ENCODE data around the gene AGFG2.

Gene AGFG2

DNA sequence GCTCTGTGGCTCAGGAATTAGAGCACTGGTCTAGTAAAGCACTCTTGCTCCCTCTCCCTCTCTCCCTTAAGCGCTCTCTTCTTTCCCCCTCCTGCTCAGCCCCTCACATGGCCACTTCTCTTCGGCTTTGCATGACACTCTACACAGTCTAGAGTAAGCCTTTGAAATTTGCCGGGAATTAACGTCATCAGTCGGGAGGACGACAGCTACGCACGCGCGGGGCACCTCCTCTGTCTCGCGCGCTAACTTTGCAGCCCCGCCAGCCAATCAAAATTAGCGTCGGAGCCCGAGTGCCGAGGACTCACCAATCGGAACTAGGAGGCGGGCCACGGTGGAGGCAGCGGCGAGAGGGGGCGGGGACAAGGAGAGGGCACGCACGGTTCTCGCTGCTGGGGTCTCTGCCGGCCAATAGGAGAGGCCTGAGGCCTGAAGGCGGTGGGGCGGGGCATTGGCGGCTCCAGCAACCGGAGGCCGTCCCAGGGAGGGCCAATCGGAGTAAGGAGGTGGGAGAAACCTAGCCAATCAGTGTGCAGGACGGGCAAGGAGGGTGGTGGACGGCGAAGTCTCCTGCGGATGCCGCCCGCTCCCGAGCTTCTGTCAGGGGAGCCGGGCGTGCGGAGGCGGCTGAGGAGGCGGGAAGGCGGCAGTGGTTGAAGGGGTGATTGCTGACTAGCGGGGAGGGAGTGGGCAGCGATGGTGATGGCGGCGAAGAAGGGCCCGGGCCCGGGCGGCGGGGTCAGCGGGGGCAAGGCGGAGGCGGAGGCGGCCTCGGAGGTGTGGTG is at the start of gene AGFG2:
Gene AGFG2 (plus strand): TSS at position 550 of the 782 bp plus-strand sequence. CDS start 144 bp downstream, at position 694.
- no peaks in the 10 kb centered on the region for H3K36me3 ChIP-seq (ENCODE audit: control insufficient read depth, low read length)
- peak within 1 kb of the TSS; percentile 28 for H3K27ac ChIP-seq (ENCODE audit: low read depth, low read length)
- no peaks in the 10 kb centered on the region for H3K9me2 ChIP-seq (replicated peaks; ENCODE audit: control insufficient read depth, low read length)
- H3K27me3 ChIP-seq (ENCODE audit: control insufficient read depth, low read length), result no peaks in the 10 kb centered on the region
- H3K4me1 ChIP-seq (ENCODE audit: control insufficient read depth, low read length), result peaks cover 30% of the 10 kb centered on the region
- no peaks in the 10 kb centered on the region for H3K9me3 ChIP-seq (ENCODE audit: control insufficient read depth, insufficient read depth, low read length)
- no peaks in the 10 kb centered on the region for H4K20me1 ChIP-seq (ENCODE audit: control insufficient read depth, insufficient read depth, low read depth, low read length)
- TF ChIP-seq CTCF (IDR thresholded peaks at IDR 0.05; ENCODE audit: low read depth, low read length, poor library complexity, severe bottlenecking), result no peak
- no peak for TF ChIP-seq EZH2phosphoT487 (IDR thresholded peaks at IDR 0.05; ENCODE audit: borderline replicate concordance, low read length)
- peak within 1 kb of the TSS; percentile 95 for H3K4me2 ChIP-seq (ENCODE audit: low read length)
- no peaks in the 10 kb centered on the region; the same call in 1 of the 2 replicates for H3F3A ChIP-seq (ENCODE audit: control insufficient read depth, insufficient read depth)
- H3K4me3 ChIP-seq (ENCODE audit: low read length), result peak within 1 kb of the TSS; percentile 88
- H3K79me2 ChIP-seq (ENCODE audit: control insufficient read depth, low read length), result peaks cover 35% of the 10 kb centered on the region

DNA sequence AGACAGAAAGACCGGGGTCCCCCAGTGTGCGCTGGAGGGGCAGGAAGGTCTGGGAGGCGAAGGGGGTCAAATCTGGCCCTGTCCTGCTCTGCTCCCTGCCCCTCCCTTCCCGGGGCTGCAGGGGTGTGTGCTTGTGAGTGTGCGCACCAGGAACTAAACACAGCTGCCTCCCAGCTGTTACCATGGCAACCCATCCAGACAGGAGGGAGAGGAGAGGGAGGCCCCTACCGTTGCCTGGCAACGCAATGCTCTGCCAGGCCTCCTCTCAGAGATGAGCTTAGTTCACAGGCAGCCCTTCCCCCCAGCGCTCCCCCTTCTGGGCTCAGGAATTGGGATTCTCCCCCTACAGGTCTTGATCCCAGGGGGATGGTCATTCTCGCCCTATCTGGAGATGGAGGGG is 49.2 kb upstream of the AGFG2 start:
- no peaks in the 10 kb centered on the region for H3K9me2 ChIP-seq (replicated peaks; ENCODE audit: control insufficient read depth, low read length)
- peaks cover 49% of the 10 kb centered on the region for H3K27me3 ChIP-seq (ENCODE audit: control insufficient read depth, low read length)
- no peak overlapping the region for H3K4me3 ChIP-seq (ENCODE audit: low read length)
- no peak for TF ChIP-seq CTCF (IDR thresholded peaks at IDR 0.05; ENCODE audit: low read depth, low read length, poor library complexity, severe bottlenecking)
- no peaks in the 10 kb centered on the region for H4K20me1 ChIP-seq (ENCODE audit: control insufficient read depth, insufficient read depth, low read depth, low read length)
- no peak overlapping the region for H3K27ac ChIP-seq (ENCODE audit: low read depth, low read length)
- H3F3A ChIP-seq (ENCODE audit: control insufficient read depth, insufficient read depth), result no peaks in the 10 kb centered on the region; the same call in 1 of the 2 replicates
- no peaks in the 10 kb centered on the region for H3K79me2 ChIP-seq (ENCODE audit: control insufficient read depth, low read length)
- no peaks in the 10 kb centered on the region for H3K9me3 ChIP-seq (ENCODE audit: control insufficient read depth, insufficient read depth, low read length)
- H3K4me2 ChIP-seq (ENCODE audit: low read length), result no peak overlapping the region
- H3K36me3 ChIP-seq (ENCODE audit: control insufficient read depth, low read length), result no peaks in the 10 kb centered on the region
- H3K4me1 ChIP-seq (ENCODE audit: control insufficient read depth, low read length), result peaks cover 33% of the 10 kb centered on the region

DNA sequence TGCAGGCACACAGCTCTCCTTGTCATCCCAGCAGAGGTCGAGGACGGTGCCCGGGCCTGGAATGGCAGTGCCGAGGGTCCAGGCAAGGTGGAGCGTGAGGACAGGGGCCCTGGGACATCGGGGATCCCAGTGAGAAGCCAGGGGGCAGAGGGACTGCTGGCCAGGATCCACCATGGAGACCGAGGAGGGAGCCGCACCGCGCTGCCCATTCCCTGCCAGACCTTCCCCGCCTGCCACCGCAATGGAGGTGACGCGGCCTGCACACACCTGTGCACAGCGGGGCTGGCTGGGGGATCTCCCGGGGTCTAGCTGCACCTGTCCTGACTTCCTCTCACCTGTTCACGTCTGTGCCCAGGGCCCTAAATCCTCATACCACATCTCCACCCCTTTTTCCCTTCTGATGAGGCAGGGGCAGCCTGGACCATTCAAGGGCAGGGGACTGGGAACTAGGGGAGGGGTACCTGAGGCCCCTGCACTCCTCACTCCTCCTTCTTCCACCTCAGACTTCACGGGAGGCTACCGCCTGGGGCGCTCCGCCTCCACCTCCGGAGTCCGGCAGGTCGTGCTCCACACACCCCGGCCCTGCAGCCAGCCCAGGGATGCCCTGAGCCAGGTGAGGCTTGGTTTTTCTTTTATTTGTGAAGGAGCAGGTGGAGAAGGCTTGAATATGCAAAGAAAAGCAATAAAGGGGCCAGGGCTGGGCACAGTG is 48.4 kb upstream of the AGFG2 start:
- TF ChIP-seq EZH2phosphoT487 (IDR thresholded peaks at IDR 0.05; ENCODE audit: borderline replicate concordance, low read length) (no peak), CTCF (IDR thresholded peaks at IDR 0.05; ENCODE audit: low read depth, low read length, poor library complexity, severe bottlenecking) (no peak)
- H3K4me1 ChIP-seq (ENCODE audit: control insufficient read depth, low read length), result peaks cover 33% of the 10 kb centered on the region
- no peaks in the 10 kb centered on the region for H3F3A ChIP-seq (ENCODE audit: control insufficient read depth, insufficient read depth)
- no peaks in the 10 kb centered on the region for H3K9me3 ChIP-seq (ENCODE audit: control insufficient read depth, insufficient read depth, low read length)
- H3K4me3 ChIP-seq (ENCODE audit: low read length), result no peak overlapping the region
- no peak overlapping the region for H3K27ac ChIP-seq (ENCODE audit: low read depth, low read length)
- H3K27me3 ChIP-seq (ENCODE audit: control insufficient read depth, low read length), result peaks cover 52% of the 10 kb centered on the region
- no peaks in the 10 kb centered on the region for H4K20me1 ChIP-seq (ENCODE audit: control insufficient read depth, insufficient read depth, low read depth, low read length)
- no peak overlapping the region for H3K4me2 ChIP-seq (ENCODE audit: low read length)
- H3K9me2 ChIP-seq (replicated peaks; ENCODE audit: control insufficient read depth, low read length), result no peaks in the 10 kb centered on the region
- H3K36me3 ChIP-seq (ENCODE audit: control insufficient read depth, low read length), result no peaks in the 10 kb centered on the region
- H3K79me2 ChIP-seq (ENCODE audit: control insufficient read depth, low read length), result no peaks in the 10 kb centered on the region

Measured in DOHH2 (cell line).